Measurements from ENCODE around the gene DPH6. TPM values are rescaled to one million over a fixed set of nuclear protein-coding genes. Genes with fewer than 3 reads are reported as not detected.

DPH6 gene
- total RNA-seq, 1 experiment from 2014 or later = 20.3 TPM

DNA sequence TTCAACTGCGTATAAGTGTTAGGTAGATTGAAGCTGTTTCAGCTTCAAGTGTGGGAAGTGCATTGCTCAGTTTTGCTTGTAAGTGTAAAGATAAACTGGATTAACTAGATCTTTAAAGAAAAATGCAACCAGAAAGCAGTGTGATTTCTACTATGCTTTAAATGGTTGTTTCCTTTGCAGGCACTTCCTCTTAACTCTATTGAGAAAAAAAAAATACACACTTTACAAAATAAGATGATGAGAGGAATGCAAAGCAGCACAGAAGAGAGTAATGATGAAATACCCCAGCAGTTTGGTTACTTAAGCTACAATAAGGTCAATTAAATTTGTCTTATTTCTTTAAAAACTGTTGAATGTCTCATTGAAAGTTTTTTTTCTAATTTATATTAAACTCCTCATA is 40.8 kb downstream of the DPH6 start:
- H3K4me3 Mint-ChIP-seq (ENCODE audit: unreplicated experiment) = no peak overlapping the region

DNA sequence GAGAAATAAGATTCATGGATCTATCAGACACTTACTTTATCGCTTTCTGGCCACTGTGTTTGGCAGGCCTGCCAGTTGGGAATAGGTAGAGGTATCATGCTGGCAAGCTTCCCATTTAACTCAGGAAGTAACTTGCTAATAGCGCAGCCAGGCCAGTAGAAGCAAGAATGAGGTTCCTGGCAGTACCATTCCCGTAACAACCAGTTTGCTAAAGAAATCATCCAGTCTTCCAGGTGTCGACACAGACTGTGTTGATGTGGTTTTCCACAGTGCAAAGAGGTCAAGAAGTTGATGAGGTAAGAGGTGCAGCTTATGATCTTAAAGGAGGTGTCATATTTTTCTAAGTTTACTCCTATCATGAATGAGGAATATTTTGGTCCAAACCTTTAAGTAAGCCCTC is 46.2 kb downstream of the DPH6 start:
- CTCF ChIA-PET = interaction anchor here (0.6 kb wide), 2 partner anchors 1021 to 1541 kb away, joined by 3 to 5 read pairs; no protein-coding TSS in a partner anchor
- intact Hi-C loops (cut with micrococcal nuclease) = no loop called here
- H3K27me3 Mint-ChIP-seq (ENCODE audit: insufficient read depth, unreplicated experiment) = no peaks in the 10 kb centered on the region
- POLR2A ChIA-PET = interaction anchor here (0.9 kb wide), 1 partner anchor 12 kb away, joined by 3 read pairs; no protein-coding TSS in a partner anchor
- peak; percentile 58 for DNase-seq (ENCODE audit: unreplicated experiment)
- no peaks in the 10 kb centered on the region for H3K36me3 Mint-ChIP-seq (ENCODE audit: insufficient read depth, unreplicated experiment)
- no TSS peak for BruUV-seq (replicated peaks)
- peaks cover 9% of the 10 kb centered on the region for H3K4me1 Mint-ChIP-seq (ENCODE audit: insufficient read depth, unreplicated experiment)
- H3K4me3 Mint-ChIP-seq (ENCODE audit: unreplicated experiment) = no peak overlapping the region
- TF ChIP-seq, protein P1, sequence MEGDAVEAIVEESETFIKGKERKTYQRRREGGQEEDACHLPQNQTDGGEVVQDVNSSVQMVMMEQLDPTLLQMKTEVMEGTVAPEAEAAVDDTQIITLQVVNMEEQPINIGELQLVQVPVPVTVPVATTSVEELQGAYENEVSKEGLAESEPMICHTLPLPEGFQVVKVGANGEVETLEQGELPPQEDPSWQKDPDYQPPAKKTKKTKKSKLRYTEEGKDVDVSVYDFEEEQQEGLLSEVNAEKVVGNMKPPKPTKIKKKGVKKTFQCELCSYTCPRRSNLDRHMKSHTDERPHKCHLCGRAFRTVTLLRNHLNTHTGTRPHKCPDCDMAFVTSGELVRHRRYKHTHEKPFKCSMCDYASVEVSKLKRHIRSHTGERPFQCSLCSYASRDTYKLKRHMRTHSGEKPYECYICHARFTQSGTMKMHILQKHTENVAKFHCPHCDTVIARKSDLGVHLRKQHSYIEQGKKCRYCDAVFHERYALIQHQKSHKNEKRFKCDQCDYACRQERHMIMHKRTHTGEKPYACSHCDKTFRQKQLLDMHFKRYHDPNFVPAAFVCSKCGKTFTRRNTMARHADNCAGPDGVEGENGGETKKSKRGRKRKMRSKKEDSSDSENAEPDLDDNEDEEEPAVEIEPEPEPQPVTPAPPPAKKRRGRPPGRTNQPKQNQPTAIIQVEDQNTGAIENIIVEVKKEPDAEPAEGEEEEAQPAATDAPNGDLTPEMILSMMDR (IDR thresholded peaks at IDR 0.05; ENCODE audit: unreplicated experiment) = no peak
- peak overlapping the region; percentile 71 for H3K27ac Mint-ChIP-seq (ENCODE audit: low read depth, unreplicated experiment)
- H3K9me3 Mint-ChIP-seq (ENCODE audit: unreplicated experiment) = no peaks in the 10 kb centered on the region

More for the DNA sequence above, 40.8 kb downstream of the DPH6 start:
- Mint-ChIP-seq H3K27me3 (ENCODE audit: insufficient read depth, unreplicated experiment) (no peaks in the 10 kb centered on the region), H3K36me3 (ENCODE audit: insufficient read depth, unreplicated experiment) (no peaks in the 10 kb centered on the region), H3K27ac (ENCODE audit: low read depth, unreplicated experiment) (no peak overlapping the region), H3K9me3 (ENCODE audit: unreplicated experiment) (no peaks in the 10 kb centered on the region), H3K4me1 (ENCODE audit: insufficient read depth, unreplicated experiment) (peaks cover 5% of the 10 kb centered on the region)
- no peak for DNase-seq (ENCODE audit: unreplicated experiment)
- BruUV-seq (replicated peaks) = no TSS peak
- intact Hi-C loops (cut with micrococcal nuclease) = no loop called here
- ChIA-PET CTCF (interaction anchor here (0.6 to 0.8 kb wide), 3 partner anchors 26 to 36 kb away, joined by 3 read pairs; no protein-coding TSS in a partner anchor), POLR2A (no interaction called here)
- TF ChIP-seq, protein P1 (IDR thresholded peaks at IDR 0.05; ENCODE audit: unreplicated experiment) = no peak

DNA sequence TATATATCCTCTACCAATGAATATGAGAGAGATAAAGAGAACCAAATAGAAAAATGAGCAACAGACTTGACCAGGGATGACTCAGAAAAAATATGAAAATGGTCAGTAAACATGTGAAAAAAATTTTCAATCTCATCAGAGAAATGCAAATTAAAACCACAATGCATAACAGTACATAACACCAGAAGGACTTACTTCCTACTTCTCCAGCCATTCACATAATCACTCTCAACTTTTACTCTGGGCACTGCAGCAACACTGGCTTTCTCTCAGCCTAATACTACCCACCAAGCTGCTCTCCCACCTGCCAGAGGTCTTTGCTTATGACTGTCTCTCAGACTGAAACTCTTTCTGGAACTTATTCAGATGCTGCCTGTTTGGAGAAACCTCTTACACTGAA is 49.4 kb downstream of the DPH6 start:
- intact Hi-C loops (cut with micrococcal nuclease) = no loop called here
- H3K27me3 Mint-ChIP-seq (ENCODE audit: insufficient read depth, unreplicated experiment) = no peaks in the 10 kb centered on the region
- ChIA-PET CTCF (interaction anchor here (0.8 to 1.2 kb wide), 2 partner anchors 209 to 1638 kb away, joined by 3 to 5 read pairs; no protein-coding TSS in a partner anchor), POLR2A (interaction anchor here (0.5 to 1.0 kb wide), 3 partner anchors 12 to 1605 kb away, joined by 3 read pairs; no protein-coding TSS in a partner anchor)
- no peak overlapping the region for H3K4me3 Mint-ChIP-seq (ENCODE audit: unreplicated experiment)
- peaks cover 9% of the 10 kb centered on the region for H3K4me1 Mint-ChIP-seq (ENCODE audit: insufficient read depth, unreplicated experiment)
- H3K27ac Mint-ChIP-seq (ENCODE audit: low read depth, unreplicated experiment) = no peak overlapping the region
- no TSS peak for BruUV-seq (replicated peaks)
- no peaks in the 10 kb centered on the region for H3K9me3 Mint-ChIP-seq (ENCODE audit: unreplicated experiment)
- TF ChIP-seq, protein P1 (IDR thresholded peaks at IDR 0.05; ENCODE audit: unreplicated experiment) = no peak
- no peak for DNase-seq (ENCODE audit: unreplicated experiment)
- no peaks in the 10 kb centered on the region for H3K36me3 Mint-ChIP-seq (ENCODE audit: insufficient read depth, unreplicated experiment)

DNA sequence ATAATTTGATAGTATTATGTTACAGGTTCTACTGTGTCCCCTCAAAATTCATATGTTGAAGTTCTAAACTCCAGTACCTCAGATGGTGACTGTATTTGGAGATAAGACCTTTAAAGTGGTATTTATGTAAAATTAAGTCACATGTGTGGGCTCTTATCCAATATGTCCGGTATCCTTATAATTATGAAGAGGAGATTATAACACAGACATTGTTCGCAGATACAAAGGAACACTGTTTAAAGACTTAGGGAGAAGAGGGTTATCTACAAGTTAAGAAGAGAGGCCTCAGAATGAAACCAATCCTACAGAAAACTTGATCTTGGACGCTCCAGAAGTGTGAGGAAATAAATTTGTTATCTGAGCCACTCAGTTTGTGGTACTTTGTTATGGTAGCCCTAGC is 50.9 kb downstream of the DPH6 start:
- no peak overlapping the region for H3K27ac Mint-ChIP-seq (ENCODE audit: low read depth, unreplicated experiment)
- no peak for DNase-seq (ENCODE audit: unreplicated experiment)
- intact Hi-C loops (cut with micrococcal nuclease) = no loop called here
- ChIA-PET POLR2A (no interaction called here), CTCF (no interaction called here)
- peaks cover 9% of the 10 kb centered on the region for H3K4me1 Mint-ChIP-seq (ENCODE audit: insufficient read depth, unreplicated experiment)
- no TSS peak for BruUV-seq (replicated peaks)
- H3K27me3 Mint-ChIP-seq (ENCODE audit: insufficient read depth, unreplicated experiment) = no peaks in the 10 kb centered on the region
- H3K36me3 Mint-ChIP-seq (ENCODE audit: insufficient read depth, unreplicated experiment) = no peaks in the 10 kb centered on the region
- TF ChIP-seq, protein P1 (IDR thresholded peaks at IDR 0.05; ENCODE audit: unreplicated experiment) = no peak
- no peak overlapping the region for H3K4me3 Mint-ChIP-seq (ENCODE audit: unreplicated experiment)
- H3K9me3 Mint-ChIP-seq (ENCODE audit: unreplicated experiment) = no peaks in the 10 kb centered on the region

Data from MCF 10A (cell line).